IMR-90 (cell line): ENCODE data around the gene ADGRB3. TPM values are rescaled to one million over a fixed set of nuclear protein-coding genes. Genes with fewer than 3 reads are reported as not detected.

Experiments
- ATAC-seq: fragments of 200-7000 bp; cut with Tn5 transposase; 2 replicates; pipeline ENCODE4 v1.9.1; 2020; ENCODE audit warnings: low read depth, mild to moderate bottlenecking, moderate library complexity
- BruUV-seq: library from RNA; stranded (reverse); fragments of 400-500 nt; replicated peaks from 2 replicates; lab custom pipeline; 2021; lab: Mats Ljungman, UMichigan
- CTCF ChIA-PET: fragments of 300-600 bp; formaldehyde crosslinking; extraction: SDS; loops from one replicate; lab custom pipeline; 2021; ENCODE audit warnings: antibody characterized with exemption; lab: Yijun Ruan, JAX
- POLR2A ChIA-PET: fragments of 300-600 bp; sonication (Branson Sonifier 250); formaldehyde crosslinking; loops from one replicate; lab custom pipeline; 2022; ENCODE audit warnings: antibody characterized with exemption; ENCODE audit not compliant: unreplicated experiment; lab: Charles Lee
- DNase-seq: peaks from one replicate; pipeline ENCODE4 v3.0.0; 2013
- H2AFZ ChIP-seq: replicated peaks from 2 replicates; pipeline ENCODE3; 2013; ENCODE audit warnings: low read length, mild to moderate bottlenecking; ENCODE audit not compliant: poor library complexity
- H2AK5ac ChIP-seq: 2 replicates; pipeline ENCODE4 v1.6.1; 2013; ENCODE audit warnings: low read depth, low read length, inconsistent platforms
- H2AK9ac ChIP-seq: replicated peaks from 2 replicates; pipeline ENCODE3; 2013; ENCODE audit warnings: mild to moderate bottlenecking, low read depth, low read length, moderate library complexity; ENCODE audit not compliant: poor library complexity
- H2BK120ac ChIP-seq: 2 replicates; pipeline ENCODE4 v1.6.1; 2013; ENCODE audit warnings: low read depth, low read length, inconsistent platforms
- H2BK15ac ChIP-seq: 3 replicates; pipeline ENCODE4 v1.6.1; 2013; ENCODE audit warnings: low read depth, low read length, inconsistent platforms
- H2BK20ac ChIP-seq: 2 replicates; pipeline ENCODE4 v1.6.1; 2013; ENCODE audit warnings: low read depth, mild to moderate bottlenecking, inconsistent platforms, low read length, moderate library complexity
- H2BK5ac ChIP-seq: 2 replicates; pipeline ENCODE4 v1.6.1; 2013; ENCODE audit warnings: mild to moderate bottlenecking, low read depth, low read length, inconsistent platforms; ENCODE audit not compliant: poor library complexity, severe bottlenecking
- H3K14ac ChIP-seq: replicated peaks from 2 replicates; pipeline ENCODE4 v1.6.1; 2013; ENCODE audit warnings: low read depth, low read length, inconsistent platforms
- H3K18ac ChIP-seq: 2 replicates; pipeline ENCODE4 v1.6.1; 2013; ENCODE audit warnings: low read depth, low read length, control low read depth
- H3K23ac ChIP-seq: 2 replicates; pipeline ENCODE4 v1.6.1; 2013; ENCODE audit warnings: low read depth, low read length, inconsistent platforms
- H3K27ac ChIP-seq: 2 replicates; pipeline ENCODE4 v1.5.1; 2013; ENCODE audit warnings: mild to moderate bottlenecking, control low read depth, low read length; ENCODE audit not compliant: insufficient read depth
- H3K27me3 ChIP-seq: 2 replicates; pipeline ENCODE4 v1.6.1; 2013; ENCODE audit warnings: low read length; ENCODE audit not compliant: control insufficient read depth, insufficient read depth
- H3K36me3 ChIP-seq: 2 replicates; pipeline ENCODE4 v1.6.1; 2013; ENCODE audit warnings: low read length, mixed read lengths; ENCODE audit not compliant: control insufficient read depth, insufficient read depth
- H3K4ac ChIP-seq: 2 replicates; pipeline ENCODE4 v1.6.1; 2013; ENCODE audit warnings: low read depth, low read length, inconsistent platforms
- H3K4me1 ChIP-seq: 2 replicates; pipeline ENCODE4 v1.6.1; 2013; ENCODE audit warnings: low read length, mixed read lengths; ENCODE audit not compliant: control insufficient read depth, insufficient read depth
- H3K4me2 ChIP-seq: 2 replicates; pipeline ENCODE4 v1.6.1; 2013; ENCODE audit warnings: low read depth, mild to moderate bottlenecking, control low read depth, low read length, moderate library complexity
- H3K4me3 ChIP-seq: 2 replicates; pipeline ENCODE4 v1.5.1; 2013; ENCODE audit warnings: low read depth, mild to moderate bottlenecking, control low read depth, low read length, moderate library complexity; ENCODE audit not compliant: insufficient read depth
- H3K56ac ChIP-seq: 2 replicates; pipeline ENCODE4 v1.6.1; 2013; ENCODE audit warnings: low read length, inconsistent platforms; ENCODE audit not compliant: insufficient read depth; ENCODE audit errors: extremely low read depth
- H3K79me1 ChIP-seq, 2 experiments: 2 replicates each; pipeline ENCODE4 v1.6.1; 2013; ENCODE audit warnings: low read length in 2 of 2, inconsistent platforms in 1 of 2, low read depth in 1 of 2
- H3K9ac ChIP-seq: 2 replicates; pipeline ENCODE4 v1.6.1; 2013; ENCODE audit warnings: low read depth, low read length, control low read depth
- H3K9me1 ChIP-seq: 2 replicates; pipeline ENCODE4 v1.6.1; 2013; ENCODE audit warnings: low read length, inconsistent platforms; ENCODE audit not compliant: insufficient read depth
- H3K9me3 ChIP-seq: 2 replicates; pipeline ENCODE4 v1.6.1; 2013; ENCODE audit warnings: low read length; ENCODE audit not compliant: control insufficient read depth, insufficient read depth
- H4K20me1 ChIP-seq: 2 replicates; pipeline ENCODE4 v1.6.1; 2013; ENCODE audit warnings: low read length, inconsistent platforms; ENCODE audit not compliant: insufficient read depth
- H4K5ac ChIP-seq: 2 replicates; pipeline ENCODE4 v1.6.1; 2013; ENCODE audit warnings: mild to moderate bottlenecking, low read depth, low read length, control low read depth
- H4K8ac ChIP-seq, 2 experiments: 2 replicates each; pipeline ENCODE4 v1.6.1; 2013; ENCODE audit warnings: low read depth in 2 of 2, low read length in 2 of 2, control low read depth in 1 of 2, inconsistent platforms in 1 of 2
- H4K91ac ChIP-seq: 2 replicates; pipeline ENCODE4 v1.6.1; 2013; ENCODE audit warnings: low read depth, low read length, inconsistent platforms; ENCODE audit not compliant: insufficient read depth
- BHLHE40 ChIP-seq: fragments of 150-350 bp; IDR thresholded peaks from 2 replicates; pipeline ENCODE4 v1.6.1; 2016; ENCODE audit warnings: mild to moderate bottlenecking, low read depth, low read length
- CEBPB ChIP-seq: IDR thresholded peaks from 2 replicates; pipeline ENCODE4 v1.6.1; 2012; ENCODE audit warnings: low read depth, low read length, improper control_type of control experiment
- CHD1 ChIP-seq: IDR thresholded peaks from 2 replicates; pipeline ENCODE4 v1.6.1; 2012; ENCODE audit warnings: low read depth, low read length, improper control_type of control experiment
- FOS ChIP-seq: fragments of 150-350 bp; IDR thresholded peaks from 2 replicates; pipeline ENCODE4 v1.6.1; 2016; ENCODE audit warnings: low read depth, low read length
- MAFK ChIP-seq: IDR thresholded peaks from 2 replicates; pipeline ENCODE4 v1.6.1; 2012; ENCODE audit warnings: low read depth, low read length, improper control_type of control experiment
- MAZ ChIP-seq: IDR thresholded peaks from 2 replicates; pipeline ENCODE4 v1.6.1; 2012; ENCODE audit warnings: low read depth, mild to moderate bottlenecking, low read length, improper control_type of control experiment, moderate library complexity, borderline replicate concordance
- MXI1 ChIP-seq: IDR thresholded peaks from 2 replicates; pipeline ENCODE4 v1.6.1; 2012; ENCODE audit warnings: low read depth, mild to moderate bottlenecking, low read length, moderate library complexity, borderline replicate concordance
- NFE2L2 ChIP-seq: fragments of 150-350 bp; IDR thresholded peaks from 2 replicates; pipeline ENCODE4 v1.6.1; 2016; ENCODE audit warnings: low read depth, mild to moderate bottlenecking, low read length
- POLR2A ChIP-seq: IDR thresholded peaks from 2 replicates; pipeline ENCODE4 v1.6.1; 2012; ENCODE audit warnings: mild to moderate bottlenecking, low read depth, low read length
- RAD21 ChIP-seq: IDR thresholded peaks from 2 replicates; pipeline ENCODE4 v1.6.1; 2012; ENCODE audit warnings: low read length, improper control_type of control experiment
- RCOR1 ChIP-seq: IDR thresholded peaks from 2 replicates; pipeline ENCODE4 v1.6.1; 2012; ENCODE audit warnings: mild to moderate bottlenecking, low read length, improper control_type of control experiment; ENCODE audit not compliant: insufficient replicate concordance
- RFX5 ChIP-seq: IDR thresholded peaks from 2 replicates; pipeline ENCODE4 v1.8.0; 2012; ENCODE audit warnings: low read depth, mild to moderate bottlenecking, low read length, moderate library complexity
- SMC3 ChIP-seq: fragments of 150-350 bp; IDR thresholded peaks from 2 replicates; pipeline ENCODE4 v1.6.1; 2016; ENCODE audit warnings: low read depth, mild to moderate bottlenecking, antibody characterized with exemption, low read length, moderate library complexity
- WGBS, 2 experiments: methylation state at CpG; one replicate each; pipeline versions ENCODE4 v1.1.5 to v1.1.7; 2013; ENCODE audit warnings: missing lambda C conversion rate in 2 of 2; ENCODE audit not compliant: insufficient read length in 1 of 2; ENCODE audit errors: extremely low coverage in 2 of 2; 5-methylcytosine and 5-hydroxymethylcytosine counted together
- dilution Hi-C: fragments of 300-500 bp; cut with HindIII; formaldehyde crosslinking; loops from one replicate; pipeline ENCODE4 v1.14.3; 2018; ENCODE audit warnings: low sequenced_read_pairs; ENCODE audit not compliant: unreplicated experiment
- in situ Hi-C: fragments of 300-500 bp; cut with MboI; formaldehyde crosslinking; loops from 3 replicates; pipeline ENCODE4 v1.14.3; 2019; ENCODE audit warnings: low sequenced_read_pairs, inconsistent platforms, mixed read lengths
- intact Hi-C: fragments of 100-400 bp; cut with micrococcal nuclease; formaldehyde crosslinking; loops from 2 replicates; pipeline ENCODE4 v1.10.0; 2022
- polyA plus RNA-seq, 3 experiments: library from polyadenylated mRNA; depleted of rRNA; stranded (reverse); fragments of >200 nt; gene quantifications; 2 replicates each; pipeline ENCODE4 v1.2.3, GENCODE V29; 2012; ENCODE audit warnings: low replicate concordance in 1 of 3
- total RNA-seq: library from RNA; depleted of rRNA; stranded (reverse); fragments of >200 nt; gene quantifications from 2 replicates; pipeline ENCODE4 v1.2.3, GENCODE V29; 2012
- TF ChIP-seq, protein P1 (sequence below): fragments of 150-350 bp; IDR thresholded peaks from 2 replicates; pipeline ENCODE4 v1.6.1; 2016; ENCODE audit warnings: low read depth, mild to moderate bottlenecking, low read length, moderate library complexity, borderline replicate concordance
- TF ChIP-seq, protein P2 (sequence below): fragments of 150-350 bp; IDR thresholded peaks from 2 replicates; pipeline ENCODE4 v1.6.1; 2017; ENCODE audit warnings: mild to moderate bottlenecking, antibody characterized with exemption, low read length, low read depth
- TF ChIP-seq, protein P3 (sequence below): conservative IDR thresholded peaks from 2 replicates; pipeline ENCODE4 v1.5.1; 2012; ENCODE audit warnings: mild to moderate bottlenecking, low read depth, low read length, improper control_type of control experiment

ADGRB3 gene
- total and polyA plus RNA-seq, 2 of the 4 experiments (the other 2 are of a cell fraction) = not detected

DNA sequence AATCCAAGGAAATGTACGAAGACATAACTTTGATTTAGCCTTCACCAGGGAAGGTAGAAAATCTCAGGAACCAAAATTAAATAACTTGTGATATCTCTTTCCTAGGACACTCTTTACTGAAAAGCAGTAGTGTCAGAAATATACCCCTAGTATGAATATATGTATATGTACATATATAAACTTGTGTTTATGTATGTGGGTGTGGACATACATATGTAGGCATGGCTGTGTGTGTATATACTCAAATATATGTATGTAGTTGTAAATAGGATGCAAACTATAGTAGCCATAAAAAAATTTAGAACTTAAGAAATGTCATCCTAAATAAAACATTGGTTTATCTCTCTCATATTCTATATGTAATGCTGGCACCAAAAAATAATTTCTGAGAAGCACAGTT is 500.8 kb downstream of the ADGRB3 start:
- no CpG with 5 or more reads among the region's 1 CpG for WGBS, 2 experiments
- dilution Hi-C loops = no loop called here
- in situ Hi-C loops = no loop called here

More for the DNA sequence above, 500.8 kb downstream of the ADGRB3 start:
- TF ChIP-seq CEBPB (no peak), SMC3 (no peak), POLR2A (no peak), RCOR1 (no peak), RFX5 (no peak), FOS (no peak), MAFK (no peak), MAZ (no peak), CHD1 (no peak), NFE2L2 (no peak), RAD21 (no peak), MXI1 (no peak), BHLHE40 (no peak)
- TF ChIP-seq, protein P1, sequence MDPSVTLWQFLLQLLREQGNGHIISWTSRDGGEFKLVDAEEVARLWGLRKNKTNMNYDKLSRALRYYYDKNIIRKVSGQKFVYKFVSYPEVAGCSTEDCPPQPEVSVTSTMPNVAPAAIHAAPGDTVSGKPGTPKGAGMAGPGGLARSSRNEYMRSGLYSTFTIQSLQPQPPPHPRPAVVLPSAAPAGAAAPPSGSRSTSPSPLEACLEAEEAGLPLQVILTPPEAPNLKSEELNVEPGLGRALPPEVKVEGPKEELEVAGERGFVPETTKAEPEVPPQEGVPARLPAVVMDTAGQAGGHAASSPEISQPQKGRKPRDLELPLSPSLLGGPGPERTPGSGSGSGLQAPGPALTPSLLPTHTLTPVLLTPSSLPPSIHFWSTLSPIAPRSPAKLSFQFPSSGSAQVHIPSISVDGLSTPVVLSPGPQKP = no peak
- TF ChIP-seq, protein P2, sequence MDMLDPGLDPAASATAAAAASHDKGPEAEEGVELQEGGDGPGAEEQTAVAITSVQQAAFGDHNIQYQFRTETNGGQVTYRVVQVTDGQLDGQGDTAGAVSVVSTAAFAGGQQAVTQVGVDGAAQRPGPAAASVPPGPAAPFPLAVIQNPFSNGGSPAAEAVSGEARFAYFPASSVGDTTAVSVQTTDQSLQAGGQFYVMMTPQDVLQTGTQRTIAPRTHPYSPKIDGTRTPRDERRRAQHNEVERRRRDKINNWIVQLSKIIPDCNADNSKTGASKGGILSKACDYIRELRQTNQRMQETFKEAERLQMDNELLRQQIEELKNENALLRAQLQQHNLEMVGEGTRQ = no peak
- TF ChIP-seq, protein P3, sequence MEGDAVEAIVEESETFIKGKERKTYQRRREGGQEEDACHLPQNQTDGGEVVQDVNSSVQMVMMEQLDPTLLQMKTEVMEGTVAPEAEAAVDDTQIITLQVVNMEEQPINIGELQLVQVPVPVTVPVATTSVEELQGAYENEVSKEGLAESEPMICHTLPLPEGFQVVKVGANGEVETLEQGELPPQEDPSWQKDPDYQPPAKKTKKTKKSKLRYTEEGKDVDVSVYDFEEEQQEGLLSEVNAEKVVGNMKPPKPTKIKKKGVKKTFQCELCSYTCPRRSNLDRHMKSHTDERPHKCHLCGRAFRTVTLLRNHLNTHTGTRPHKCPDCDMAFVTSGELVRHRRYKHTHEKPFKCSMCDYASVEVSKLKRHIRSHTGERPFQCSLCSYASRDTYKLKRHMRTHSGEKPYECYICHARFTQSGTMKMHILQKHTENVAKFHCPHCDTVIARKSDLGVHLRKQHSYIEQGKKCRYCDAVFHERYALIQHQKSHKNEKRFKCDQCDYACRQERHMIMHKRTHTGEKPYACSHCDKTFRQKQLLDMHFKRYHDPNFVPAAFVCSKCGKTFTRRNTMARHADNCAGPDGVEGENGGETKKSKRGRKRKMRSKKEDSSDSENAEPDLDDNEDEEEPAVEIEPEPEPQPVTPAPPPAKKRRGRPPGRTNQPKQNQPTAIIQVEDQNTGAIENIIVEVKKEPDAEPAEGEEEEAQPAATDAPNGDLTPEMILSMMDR = no peak
- H3K56ac ChIP-seq = no peak overlapping the region
- no peak overlapping the region for H3K9ac ChIP-seq
- no peaks in the 10 kb centered on the region for H3K79me1 ChIP-seq
- no peaks in the 10 kb centered on the region for H4K20me1 ChIP-seq
- no TSS peak for BruUV-seq
- DNase-seq (no peak), ATAC-seq (no peak)
- H2AK9ac ChIP-seq = no peak overlapping the region
- H4K8ac ChIP-seq = no peak overlapping the region
- no peak overlapping the region for H3K23ac ChIP-seq
- intact Hi-C loops = no loop called here
- ChIA-PET POLR2A (no interaction called here), CTCF (no interaction called here)
- H3K14ac ChIP-seq = no peak overlapping the region
- H3K4ac ChIP-seq = no peak overlapping the region
- H3K9me3 ChIP-seq = no peaks in the 10 kb centered on the region
- no peak overlapping the region for H2BK20ac ChIP-seq
- no peaks in the 10 kb centered on the region for H3K27me3 ChIP-seq
- H3K4me3 ChIP-seq = no peak overlapping the region
- H2AK5ac ChIP-seq = no peak overlapping the region
- H3K4me2 ChIP-seq = no peak overlapping the region
- H2BK120ac ChIP-seq = no peak overlapping the region
- no peak overlapping the region for H2BK15ac ChIP-seq
- no peak overlapping the region for H2BK5ac ChIP-seq
- no peaks in the 10 kb centered on the region for H3K9me1 ChIP-seq
- H3K36me3 ChIP-seq = no peaks in the 10 kb centered on the region
- no peak overlapping the region for H2AFZ ChIP-seq
- no peak overlapping the region for H3K27ac ChIP-seq
- H4K5ac ChIP-seq = no peak overlapping the region
- H3K4me1 ChIP-seq = no peaks in the 10 kb centered on the region
- no peak overlapping the region for H4K91ac ChIP-seq
- no peak overlapping the region for H3K18ac ChIP-seq
